ENCODE results near the gene SIGLEC8. TPM values are rescaled to one million over a fixed set of nuclear protein-coding genes. Genes with fewer than 3 reads are reported as not detected.

Gene SIGLEC8
- total RNA-seq, 4 donors from 2014 or later = 0.21 to 0.34 TPM; not detected in 2

GRCh38 chr19:51410950-51411748, 47.1 kb downstream of the SIGLEC8 start:
- no peaks in the 10 kb centered on the region for H3K27me3 ChIP-seq
- no peaks in the 10 kb centered on the region for H3K36me3 ChIP-seq
- TF ChIP-seq, protein P1, sequence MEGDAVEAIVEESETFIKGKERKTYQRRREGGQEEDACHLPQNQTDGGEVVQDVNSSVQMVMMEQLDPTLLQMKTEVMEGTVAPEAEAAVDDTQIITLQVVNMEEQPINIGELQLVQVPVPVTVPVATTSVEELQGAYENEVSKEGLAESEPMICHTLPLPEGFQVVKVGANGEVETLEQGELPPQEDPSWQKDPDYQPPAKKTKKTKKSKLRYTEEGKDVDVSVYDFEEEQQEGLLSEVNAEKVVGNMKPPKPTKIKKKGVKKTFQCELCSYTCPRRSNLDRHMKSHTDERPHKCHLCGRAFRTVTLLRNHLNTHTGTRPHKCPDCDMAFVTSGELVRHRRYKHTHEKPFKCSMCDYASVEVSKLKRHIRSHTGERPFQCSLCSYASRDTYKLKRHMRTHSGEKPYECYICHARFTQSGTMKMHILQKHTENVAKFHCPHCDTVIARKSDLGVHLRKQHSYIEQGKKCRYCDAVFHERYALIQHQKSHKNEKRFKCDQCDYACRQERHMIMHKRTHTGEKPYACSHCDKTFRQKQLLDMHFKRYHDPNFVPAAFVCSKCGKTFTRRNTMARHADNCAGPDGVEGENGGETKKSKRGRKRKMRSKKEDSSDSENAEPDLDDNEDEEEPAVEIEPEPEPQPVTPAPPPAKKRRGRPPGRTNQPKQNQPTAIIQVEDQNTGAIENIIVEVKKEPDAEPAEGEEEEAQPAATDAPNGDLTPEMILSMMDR (IDR thresholded peaks at IDR 0.05) = no peak
- no peak for TF ChIP-seq POLR2A (IDR thresholded peaks at IDR 0.05)
- no peaks in the 10 kb centered on the region for H3K4me1 ChIP-seq
- no peak overlapping the region for H3K4me3 ChIP-seq
- H3K9me3 ChIP-seq = no peaks in the 10 kb centered on the region
- intact Hi-C loops (cut with DNase I; ENCODE audit: low total_unique reads) = no loop called here
- H3K27ac ChIP-seq = no peak overlapping the region
- DNase-seq = no peak

GRCh38 chr19:51407511-51408131, 50.6 kb downstream of the SIGLEC8 start:
- no peaks in the 10 kb centered on the region for H3K4me1 ChIP-seq
- TF ChIP-seq, protein P1 (IDR thresholded peaks at IDR 0.05) = peak in 3 of 4 experiments; percentile 12 to 34 (median 14)
- TF ChIP-seq POLR2A (IDR thresholded peaks at IDR 0.05) = no peak
- no peak for DNase-seq
- H3K4me3 ChIP-seq = no peak overlapping the region
- H3K36me3 ChIP-seq = no peaks in the 10 kb centered on the region
- H3K27me3 ChIP-seq = no peaks in the 10 kb centered on the region
- no peak overlapping the region for H3K27ac ChIP-seq
- intact Hi-C loops (cut with DNase I; ENCODE audit: low total_unique reads) = no loop called here
- H3K9me3 ChIP-seq = no peaks in the 10 kb centered on the region

DNA sequence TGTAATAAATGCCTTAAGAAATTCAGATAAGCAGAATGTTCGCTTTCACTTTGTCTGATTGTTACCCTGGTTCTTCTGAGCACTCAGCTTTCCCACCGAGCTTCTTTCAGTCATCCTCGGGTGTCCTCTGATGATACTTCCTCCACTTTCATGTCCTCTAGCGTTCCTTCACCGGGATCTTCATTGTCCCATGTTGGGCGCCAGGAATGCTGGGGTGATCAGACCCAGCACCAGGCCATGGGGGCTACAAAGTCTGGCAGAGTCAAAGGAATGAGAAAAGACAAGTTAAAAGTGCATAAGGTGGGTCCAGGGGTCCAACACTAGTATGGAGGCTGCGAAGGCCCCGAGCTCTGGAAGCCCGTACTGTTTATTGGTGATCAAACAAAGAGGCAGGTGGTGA, 56.1 kb downstream of the SIGLEC8 start:
- H3K36me3 ChIP-seq = no peaks in the 10 kb centered on the region
- H3K4me3 ChIP-seq = no peak overlapping the region
- H3K27me3 ChIP-seq = no peaks in the 10 kb centered on the region
- intact Hi-C loops (cut with DNase I; ENCODE audit: low total_unique reads) = no loop called here
- no peaks in the 10 kb centered on the region for H3K4me1 ChIP-seq
- TF ChIP-seq POLR2A (IDR thresholded peaks at IDR 0.05) = no peak
- TF ChIP-seq, protein P1 (IDR thresholded peaks at IDR 0.05) = no peak
- no peaks in the 10 kb centered on the region for H3K9me3 ChIP-seq
- H3K27ac ChIP-seq = no peak overlapping the region
- no peak for DNase-seq

Small RNA genes lying within 50 kb of the gene (small RNA-seq; reads per million reads assigned to genes)
- gene AC020914.3 (not detected), gene AC020914.5 (not detected)

Other genes starting within 250 kb of the SIGLEC8 start
- 1 to 10 TPM in 2 of 4 donors, under 1 TPM in 1, not detected in 1; 0.26 to 3.3 (median 3.0) TPM for gene CD33, start 233.4 kb downstream of the SIGLEC8 start, total RNA-seq
- gene SIGLECL1, start 207.4 kb downstream of the SIGLEC8 start, total RNA-seq = under 1 TPM in 1 of 4 donors, not detected in 3; 0.55 TPM
- under 1 TPM in 1 of 4 donors, not detected in 3; 0.28 TPM for gene IGLON5, start 146.8 kb downstream of the SIGLEC8 start, total RNA-seq
- gene VSIG10L, start 116.3 kb downstream of the SIGLEC8 start, total RNA-seq = 1 to 10 TPM in 3 of 4 donors, under 1 TPM in 1; 0.26 to 3.6 (median 1.7) TPM
- gene ETFB, start 92.1 kb downstream of the SIGLEC8 start, total RNA-seq = 10 to 100 TPM; 18.8 to 56.6 (median 32.8) TPM
- 1 to 10 TPM in 1 of 4 donors, not detected in 3; 1.2 TPM for gene CLDND2, start 89.5 kb downstream of the SIGLEC8 start, total RNA-seq
- gene NKG7, start 85.8 kb downstream of the SIGLEC8 start, total RNA-seq = 1 to 10 TPM in 3 of 4 donors, not detected in 1; 1.0 to 3.6 (median 2.9) TPM
- gene LIM2, start 70.5 kb downstream of the SIGLEC8 start, total RNA-seq = not detected
- not detected for gene C19orf84, start 67.9 kb downstream of the SIGLEC8 start, total RNA-seq
- gene SIGLEC10, start 40.8 kb downstream of the SIGLEC8 start, total RNA-seq = 10 to 100 TPM in 1 of 4 donors, 1 to 10 TPM in 1, under 1 TPM in 2; 0.26 to 11.2 (median 1.1) TPM
- not detected for gene CEACAM18, start 20.1 kb upstream of the SIGLEC8 start, total RNA-seq
- gene SIGLEC12, start 43.3 kb upstream of the SIGLEC8 start, total RNA-seq = under 1 TPM in 2 of 4 donors, not detected in 2; 0.21 to 0.40 TPM
- 1 to 10 TPM in 2 of 4 donors, under 1 TPM in 2; 0.29 to 7.2 (median 0.77) TPM for gene SIGLEC6, start 73.2 kb upstream of the SIGLEC8 start, total RNA-seq
- 10 to 100 TPM in 2 of 4 donors, 1 to 10 TPM in 2; 4.1 to 17.8 (median 9.3) TPM for gene ZNF175, start 112.8 kb upstream of the SIGLEC8 start, total RNA-seq
- 1 to 10 TPM in 1 of 4 donors, under 1 TPM in 2, not detected in 1; 0.41 to 6.8 (median 0.85) TPM for gene SIGLEC5, start 171.9 kb upstream of the SIGLEC8 start, total RNA-seq
- 1 to 10 TPM in 2 of 4 donors, under 1 TPM in 1, not detected in 1; 0.69 to 3.5 (median 1.0) TPM for gene SIGLEC14, start 188.4 kb upstream of the SIGLEC8 start, total RNA-seq
- 100 to 1,000 TPM in 1 of 4 donors, 10 to 100 TPM in 2, 1 to 10 TPM in 1; 9.7 to 112 (median 22.5) TPM for gene SPACA6, start 234.9 kb upstream of the SIGLEC8 start, total RNA-seq

Measured in uterus (tissue), 4 donors.